ENCODE measurements around the gene TBX4.

DNA sequence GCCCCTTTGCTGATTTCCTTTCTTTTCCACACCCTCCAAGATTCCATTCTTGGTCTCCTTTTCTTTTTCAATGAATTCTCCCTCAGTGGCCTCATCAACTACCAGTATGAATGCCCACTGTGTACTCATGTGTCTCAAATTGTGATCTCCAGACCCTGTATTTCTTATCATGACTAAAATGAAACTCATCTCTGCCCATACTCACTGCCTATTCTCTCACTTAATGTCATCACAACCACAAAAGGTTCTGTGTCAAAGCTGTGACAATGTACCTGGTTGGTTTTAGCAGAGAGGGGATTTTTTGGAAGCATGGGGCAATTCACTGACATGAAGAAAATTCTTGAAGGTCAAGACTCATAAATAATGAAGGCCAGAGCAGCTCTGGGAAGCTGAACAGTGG lies 11.5 kb upstream of the TBX4 start:
- TF ChIP-seq CTCF (conservative IDR thresholded peaks at IDR 0.05) (no peak), EZH2 (IDR thresholded peaks at IDR 0.05; ENCODE audit: low read depth) (no peak)

Data from PC-9 (cell line).